NCI-H1092 (cell line): ENCODE data around the gene TNIP2.
"Not testable (repeated sequence)": the region's sequence is repeated elsewhere in the genome, so short reads cannot be mapped to it uniquely, and the experiment has no call there.

Source experiments
- DNase-seq: peaks from one replicate; lab custom pipeline; 2025; lab: John Stamatoyannopoulos, UW

TNIP2 gene

GRCh38 chr4:2768921-2769336 is 12.8 kb upstream of the TNIP2 start:
- no peak for DNase-seq

- no peak for DNase-seq
These were observed 12.0 kb upstream of the TNIP2 start for GRCh38 chr4:2768124-2768523.

- DNase-seq, result no peak
These were observed 11.6 kb upstream of the TNIP2 start for GRCh38 chr4:2767705-2768074.

GRCh38 chr4:2767046-2767704 is 11.0 kb upstream of the TNIP2 start:
- no peak for DNase-seq

- no peak for DNase-seq
These were observed 9.8 kb upstream of the TNIP2 start for GRCh38 chr4:2765832-2766526.

GRCh38 chr4:2763511-2763967 is 7.4 kb upstream of the TNIP2 start:
- DNase-seq, result no peak

- DNase-seq, result not testable (repeated sequence)
These were observed 6.6 kb upstream of the TNIP2 start for GRCh38 chr4:2762486-2763370.

GRCh38 chr4:2762048-2762447 is 5.9 kb upstream of the TNIP2 start:
- no peak for DNase-seq

- DNase-seq, result no peak
These were observed 5.1 kb upstream of the TNIP2 start for GRCh38 chr4:2761035-2761923.

- DNase-seq, result no peak
These were observed 1.3 kb upstream of the TNIP2 start for GRCh38 chr4:2757426-2757825.

- DNase-seq, result no peak
These were observed 685 bp upstream of the TNIP2 start for GRCh38 chr4:2756691-2757350.

GRCh38 chr4:2754848-2755819 is 1.0 kb downstream of the TNIP2 start:
- no peak for DNase-seq

GRCh38 chr4:2753436-2753835 is 2.7 kb downstream of the TNIP2 start:
- DNase-seq, result no peak

- no peak for DNase-seq
These were observed 5.2 kb downstream of the TNIP2 start for GRCh38 chr4:2750719-2751605.

GRCh38 chr4:2746891-2747695 is 9.0 kb downstream of the TNIP2 start:
- no peak for DNase-seq

GRCh38 chr4:2745981-2746806 is 9.9 kb downstream of the TNIP2 start:
- DNase-seq, result no peak

- no peak for DNase-seq
These were observed 10.6 kb downstream of the TNIP2 start for GRCh38 chr4:2745516-2745915.
